Left lung (tissue), 14 donors: ENCODE data around the gene SC5D. TPM values are rescaled to one million over a fixed set of nuclear protein-coding genes. Genes with fewer than 3 reads are reported as not detected.

Source experiments
- ATAC-seq: fragments of 200-7000 bp; cut with Tn5 transposase; one replicate; pipeline ENCODE4 v1.9.1; 2020; ENCODE audit warnings: moderate library complexity
- DNase-seq, 4 donors: peaks; one replicate each; pipeline ENCODE4 v3.0.0-alpha.2; 2013 to 2020
- H3K27ac ChIP-seq, 2 donors: fragments of 200-600 bp; sonication (generic) in 1 of 2; one replicate each; pipeline versions ENCODE4 v1.5.0 to v1.8.0; 2020 to 2021
- H3K27me3 ChIP-seq, 2 donors: fragments of 200-600 bp; sonication (generic) in 1 of 2; one replicate each; pipeline versions ENCODE4 v1.5.0 to v1.8.0; 2020 to 2021
- H3K36me3 ChIP-seq, 2 donors: fragments of 200-600 bp; sonication (generic) in 1 of 2; one replicate each; pipeline versions ENCODE4 v1.5.0 to v1.8.0; 2020 to 2021
- H3K4me1 ChIP-seq, 2 donors: fragments of 200-600 bp; one replicate each; pipeline ENCODE4 v1.8.0; 2021
- H3K4me3 ChIP-seq, 2 donors: fragments of 200-600 bp; sonication (generic) in 1 of 2; one replicate each; pipeline versions ENCODE4 v1.5.0 to v1.8.0; 2020 to 2021; ENCODE audit warnings: mild to moderate bottlenecking in 1 of 2
- H3K9me3 ChIP-seq, 2 donors: fragments of 200-600 bp; sonication (generic) in 1 of 2; one replicate each; pipeline versions ENCODE4 v1.5.0 to v1.8.0; 2020 to 2021
- intact Hi-C, 2 donors: fragments of 100-400 bp; cut with DNase I; formaldehyde crosslinking; loops; one replicate each; pipeline versions ENCODE4 v1.11.2 to v1.14.2; 2022
- long read RNA-seq, 12 donors: library from polyadenylated mRNA in 2 of 12; unstranded in 2 of 12; transcript quantifications; one replicate each; pipeline ENCODE4 v2.0.0 and lab custom pipeline, GENCODE V29; 2019 to 2026
- polyA plus RNA-seq, 6 donors: library from polyadenylated mRNA; unstranded; fragments of 120-200 nt; gene quantifications; one replicate each; pipeline ENCODE4 v1.2.1, GENCODE V29; 2013; ENCODE audit not compliant: insufficient read length in 6 of 6
- total RNA-seq, 2 donors: library from RNA; stranded (reverse); fragmentation: NEBNext Ultra II Directional; extraction: Animal tissue kit (Norgen Biotek cat#: 25700); gene quantifications; one replicate each; pipeline ENCODE4 v1.2.1, GENCODE V29; 2021
- TF ChIP-seq, protein P1 (sequence below), 2 donors: fragments of 200-600 bp; sonication (generic) in 1 of 2; IDR thresholded peaks; one replicate each; pipeline versions ENCODE4 v1.5.0 to v1.8.0; 2021; ENCODE audit warnings: antibody characterized with exemption in 2 of 2
- donor health status: DM: no; HTN: yes; CAD: no.
- donor health status: DM: no; HTN: no; CAD: no.

Gene SC5D, protein sequence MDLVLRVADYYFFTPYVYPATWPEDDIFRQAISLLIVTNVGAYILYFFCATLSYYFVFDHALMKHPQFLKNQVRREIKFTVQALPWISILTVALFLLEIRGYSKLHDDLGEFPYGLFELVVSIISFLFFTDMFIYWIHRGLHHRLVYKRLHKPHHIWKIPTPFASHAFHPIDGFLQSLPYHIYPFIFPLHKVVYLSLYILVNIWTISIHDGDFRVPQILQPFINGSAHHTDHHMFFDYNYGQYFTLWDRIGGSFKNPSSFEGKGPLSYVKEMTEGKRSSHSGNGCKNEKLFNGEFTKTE
- 10 to 100 TPM; 60.4 to 79.1 TPM for total RNA-seq
- 10 to 100 TPM; 41.8 to 49.4 (median 45.5) TPM for polyA plus RNA-seq
- long read RNA-seq, donor 1, transcript SC5D-201 (5 exons, 2,456 nt) = major isoform, 16 of 31 reads
- long read RNA-seq, donor 1, partial matches to known transcripts = 11 of 31 reads
- long read RNA-seq, donor 1, other reads (novel, unspliced or antisense) = 0 of 31 reads
- long read RNA-seq, donor 2, transcript SC5D-201 (5 exons, 2,456 nt) = major isoform, 20 of 28 reads
- long read RNA-seq, donor 2, partial matches to known transcripts = 6 of 28 reads
- long read RNA-seq, donor 2, other reads (novel, unspliced or antisense) = 0 of 28 reads
- long read RNA-seq, donor 3, transcript SC5D-201 (5 exons, 2,456 nt) = major isoform, 9 of 36 reads
- long read RNA-seq, donor 3, partial matches to known transcripts = 24 of 36 reads
- long read RNA-seq, donor 3, other reads (novel, unspliced or antisense) = 0 of 36 reads
- long read RNA-seq, donor 4, transcript SC5D-201 (5 exons, 2,456 nt) = major isoform, 18 of 21 reads
- long read RNA-seq, donor 4, partial matches to known transcripts = 3 of 21 reads
- long read RNA-seq, donor 4, other reads (novel, unspliced or antisense) = 0 of 21 reads
- long read RNA-seq, donor 5, transcript SC5D-201 (5 exons, 2,456 nt) = major isoform, 19 of 34 reads
- long read RNA-seq, donor 5, partial matches to known transcripts = 13 of 34 reads
- long read RNA-seq, donor 5, other reads (novel, unspliced or antisense) = 0 of 34 reads
- long read RNA-seq, donor 6, transcript SC5D-201 (5 exons, 2,456 nt) = major isoform, 14 of 27 reads
- long read RNA-seq, donor 6, partial matches to known transcripts = 10 of 27 reads
- long read RNA-seq, donor 6, other reads (novel, unspliced or antisense) = 0 of 27 reads
- long read RNA-seq, donor 7, partial matches to known transcripts = 16 of 21 reads
- long read RNA-seq, donor 7, other reads (novel, unspliced or antisense) = 0 of 21 reads
- long read RNA-seq, donor 8, transcript SC5D-201 (5 exons, 2,456 nt) = major isoform, 6 of 30 reads
- long read RNA-seq, donor 8, partial matches to known transcripts = 20 of 30 reads
- long read RNA-seq, donor 8, other reads (novel, unspliced or antisense) = 0 of 30 reads
- long read RNA-seq, donor 9 = 0 reads
- long read RNA-seq, donor 10, transcript SC5D-201 (5 exons, 2,456 nt) = major isoform, 7 of 10 reads
- long read RNA-seq, donor 10, partial matches to known transcripts = 1 of 10 reads
- long read RNA-seq, donor 10, other reads (novel, unspliced or antisense) = 1 of 10 reads
- long read RNA-seq, donor 11, transcript SC5D-201 (5 exons, 2,456 nt) = major isoform, 58 of 129 reads
- long read RNA-seq, donor 11, partial matches to known transcripts = 64 of 129 reads
- long read RNA-seq, donor 11, other reads (novel, unspliced or antisense) = 0 of 129 reads
- long read RNA-seq, donor 12, transcript SC5D-201 (5 exons, 2,456 nt) = major isoform, 9 of 33 reads
- long read RNA-seq, donor 12, partial matches to known transcripts = 20 of 33 reads
- long read RNA-seq, donor 12, other reads (novel, unspliced or antisense) = 0 of 33 reads

GRCh38 chr11:121292495-121293287 is at the start of gene SC5D:
TSS of gene SC5D (plus strand) at chr11:121292771. CDS start at chr11:121303376, 10,605 bp downstream.
- peaks cover 0 to 4% of the 10 kb centered on the region in 2 donors for H3K36me3 ChIP-seq
- peak; percentile 90 to 99 (median 96) for DNase-seq
- no peaks in the 10 kb centered on the region for H3K9me3 ChIP-seq
- TF ChIP-seq, protein P1, sequence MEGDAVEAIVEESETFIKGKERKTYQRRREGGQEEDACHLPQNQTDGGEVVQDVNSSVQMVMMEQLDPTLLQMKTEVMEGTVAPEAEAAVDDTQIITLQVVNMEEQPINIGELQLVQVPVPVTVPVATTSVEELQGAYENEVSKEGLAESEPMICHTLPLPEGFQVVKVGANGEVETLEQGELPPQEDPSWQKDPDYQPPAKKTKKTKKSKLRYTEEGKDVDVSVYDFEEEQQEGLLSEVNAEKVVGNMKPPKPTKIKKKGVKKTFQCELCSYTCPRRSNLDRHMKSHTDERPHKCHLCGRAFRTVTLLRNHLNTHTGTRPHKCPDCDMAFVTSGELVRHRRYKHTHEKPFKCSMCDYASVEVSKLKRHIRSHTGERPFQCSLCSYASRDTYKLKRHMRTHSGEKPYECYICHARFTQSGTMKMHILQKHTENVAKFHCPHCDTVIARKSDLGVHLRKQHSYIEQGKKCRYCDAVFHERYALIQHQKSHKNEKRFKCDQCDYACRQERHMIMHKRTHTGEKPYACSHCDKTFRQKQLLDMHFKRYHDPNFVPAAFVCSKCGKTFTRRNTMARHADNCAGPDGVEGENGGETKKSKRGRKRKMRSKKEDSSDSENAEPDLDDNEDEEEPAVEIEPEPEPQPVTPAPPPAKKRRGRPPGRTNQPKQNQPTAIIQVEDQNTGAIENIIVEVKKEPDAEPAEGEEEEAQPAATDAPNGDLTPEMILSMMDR (IDR thresholded peaks at IDR 0.05) = no peak
- peak within 1 kb of the TSS; percentile 89 to 91 for H3K27ac ChIP-seq
- H3K27me3 ChIP-seq = no peaks in the 10 kb centered on the region
- H3K4me3 ChIP-seq = peak within 1 kb of the TSS; percentile 72 to 89
- peaks cover 0 to 38% of the 10 kb centered on the region in 2 donors for H3K4me1 ChIP-seq
- intact Hi-C loops = no loop called here
- peak; percentile 97 for ATAC-seq

DNA sequence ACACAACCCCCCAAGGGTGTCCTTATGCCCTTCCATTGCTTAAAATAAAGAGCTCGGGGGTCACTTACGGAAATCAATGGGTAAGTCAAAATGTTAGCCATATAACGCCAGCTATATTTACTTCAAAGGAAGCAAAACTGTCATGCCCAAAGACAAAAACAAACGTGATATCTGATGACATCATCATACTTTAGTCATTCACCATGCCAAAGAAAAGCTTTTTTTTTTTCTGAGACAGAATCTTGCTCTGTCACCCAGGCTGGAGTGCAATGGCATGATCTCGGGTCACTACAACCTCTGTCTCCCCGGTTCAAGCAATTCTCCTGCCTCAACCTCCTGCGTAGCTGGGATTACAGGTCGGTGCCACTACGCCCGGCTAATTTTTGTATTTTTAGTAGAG is 47.7 kb upstream of the SC5D start:
- no peak for DNase-seq
- no peak overlapping the region for H3K27ac ChIP-seq
- no peak overlapping the region for H3K4me3 ChIP-seq
- intact Hi-C loops = no loop called here
- TF ChIP-seq, protein P1 (IDR thresholded peaks at IDR 0.05) = no peak
- H3K4me1 ChIP-seq = peaks cover 0 to 6% of the 10 kb centered on the region in 2 donors
- no peaks in the 10 kb centered on the region for H3K27me3 ChIP-seq
- ATAC-seq = no peak
- no peaks in the 10 kb centered on the region for H3K9me3 ChIP-seq
- no peaks in the 10 kb centered on the region for H3K36me3 ChIP-seq

GRCh38 chr11:121246021-121246768 is 46.4 kb upstream of the SC5D start:
- Histone ChIP-seq H3K36me3 (no peaks in the 10 kb centered on the region), H3K4me3 (no peak overlapping the region), H3K4me1 (peaks cover 0 to 6% of the 10 kb centered on the region in 2 donors), H3K9me3 (no peaks in the 10 kb centered on the region), H3K27me3 (no peaks in the 10 kb centered on the region), H3K27ac (no peak overlapping the region)
- peak in 1 of 4 donors; percentile 70 for DNase-seq
- ATAC-seq = no peak
- intact Hi-C loops = no loop called here
- TF ChIP-seq, protein P1 (IDR thresholded peaks at IDR 0.05) = no peak
